Lung (tissue), 12 donors: ENCODE data around the gene MAPKAPK3. TPM values are rescaled to one million over a fixed set of nuclear protein-coding genes. Genes with fewer than 3 reads are reported as not detected.

Experiments
- ATAC-seq: fragments of 200-7000 bp; cut with Tn5 transposase; one replicate; pipeline ENCODE4 v1.9.1; 2020; ENCODE audit warnings: moderate number of reproducible peaks; ENCODE audit not compliant: insufficient read depth, low FRiP score
- DNase-seq, 3 donors: peaks; one replicate each; pipeline ENCODE4 v3.0.0-alpha.2; 2013 to 2017
- H3K27ac ChIP-seq, 2 donors: one replicate each; pipeline ENCODE4 v1.5.1; 2013; ENCODE audit warnings: mild to moderate bottlenecking in 2 of 2, moderate library complexity in 2 of 2, control low read depth in 1 of 2, inconsistent platforms in 1 of 2, low read depth in 1 of 2, low read length in 1 of 2
- H3K27me3 ChIP-seq, 3 donors: one replicate each; pipeline ENCODE4 v1.5.1; 2013; ENCODE audit warnings: low read length in 2 of 3; ENCODE audit not compliant: control insufficient read depth in 3 of 3, insufficient read depth in 3 of 3
- H3K36me3 ChIP-seq, 4 donors: one replicate each; pipeline ENCODE4 v1.5.1; 2013; ENCODE audit warnings: low read length in 4 of 4, mild to moderate bottlenecking in 1 of 4, moderate library complexity in 1 of 4; ENCODE audit not compliant: control insufficient read depth in 4 of 4, insufficient read depth in 4 of 4
- H3K4me1 ChIP-seq, 5 donors: one replicate each; pipeline ENCODE4 v1.5.1; 2013; ENCODE audit warnings: low read length in 5 of 5, mild to moderate bottlenecking in 2 of 5, moderate library complexity in 1 of 5; ENCODE audit not compliant: control insufficient read depth in 5 of 5, insufficient read depth in 5 of 5
- H3K4me3 ChIP-seq: one replicate; pipeline ENCODE4 v1.5.1; 2013; ENCODE audit warnings: mild to moderate bottlenecking, control low read depth, moderate library complexity
- H3K9ac ChIP-seq, 2 donors: one replicate each; pipeline ENCODE4 v1.5.1; 2013; ENCODE audit warnings: low read length in 2 of 2, control low read depth in 1 of 2; ENCODE audit not compliant: insufficient read depth in 1 of 2
- H3K9me3 ChIP-seq, 4 donors: one replicate each; pipeline ENCODE4 v1.5.1; 2013; ENCODE audit warnings: low read length in 3 of 4, mild to moderate bottlenecking in 1 of 4, moderate library complexity in 1 of 4; ENCODE audit not compliant: control insufficient read depth in 4 of 4, insufficient read depth in 3 of 4
- CTCF ChIP-seq: IDR thresholded peaks from 2 replicates; pipeline ENCODE4 v1.5.1; 2012; ENCODE audit warnings: mild to moderate bottlenecking; ENCODE audit errors: control extremely low read depth, extremely low read depth
- WGBS, 2 donors: extraction: QIAGEN DNeasy Blood & Tissue Kit; methylation state at CpG; one replicate each; pipeline ENCODE4 v1.1.7; 2013; 5-methylcytosine and 5-hydroxymethylcytosine counted together
- polyA plus RNA-seq, 2 donors: library from polyadenylated mRNA; stranded (reverse); fragments of 200-250 nt; gene quantifications; one replicate each; pipeline ENCODE4 v1.2.1, GENCODE V29; 2013
- total RNA-seq, 2 donors: library from RNA; depleted of rRNA in 1 of 2; stranded (reverse); fragments of >200 nt in 1 of 2; gene quantifications; one replicate each; pipeline ENCODE4 v1.2.1, GENCODE V29; 2014 to 2021
- donor health status: control.
- donor health status: control.
- donor health status: Bipolar disorder and iron deficiency.
- donor health status: healthy.
- donor health status: DM: yes; HTN: yes; CAD: no.

Gene MAPKAPK3
- total and polyA plus RNA-seq, 4 donors: 23.6 to 96.1 (median 71.4) TPM

- DNase-seq: no peak
- Histone ChIP-seq H3K27ac (peak overlapping the region; percentile 89 to 93), H3K36me3 (peaks cover 6 to 39% (median 31%) of the 10 kb centered on the region in 4 donors), H3K4me1 (peaks cover 6 to 51% (median 37%) of the 10 kb centered on the region in 5 donors), H3K4me3 (peak overlapping the region; percentile 79), H3K9ac (peak overlapping the region; percentile 11 to 66), H3K27me3 (no peaks in the 10 kb centered on the region), H3K9me3 (no peaks in the 10 kb centered on the region)
- ATAC-seq: no peak
- no peak for TF ChIP-seq CTCF
- WGBS, 2 donors: 67 to 78% methylated on average over 3 of the region's 3 CpGs
Observed at GRCh38 chr3:50609763-50610085, 7.2 kb upstream of the MAPKAPK3 start.

GRCh38 chr3:50610181-50610971, 6.6 kb upstream of the MAPKAPK3 start:
- Histone ChIP-seq H3K36me3 (peaks cover 6 to 37% (median 26%) of the 10 kb centered on the region in 4 donors), H3K27ac (peak overlapping the region; percentile 89 to 93), H3K9me3 (no peaks in the 10 kb centered on the region), H3K9ac (peak overlapping the region; percentile 80 to 86), H3K27me3 (no peaks in the 10 kb centered on the region), H3K4me3 (peak overlapping the region; percentile 79), H3K4me1 (peaks cover 6 to 51% (median 34%) of the 10 kb centered on the region in 5 donors)
- DNase-seq (peak in 2 of 3 donors; percentile 31 to 46), ATAC-seq (no peak)
- no peak for TF ChIP-seq CTCF
- WGBS, 2 donors: 57 to 62% methylated on average over 6 of the region's 6 CpGs

GRCh38 chr3:50610992-50611463, 5.9 kb upstream of the MAPKAPK3 start:
- no peak for DNase-seq
- no peak for TF ChIP-seq CTCF
- Histone ChIP-seq H3K36me3 (peaks cover 6 to 31% (median 23%) of the 10 kb centered on the region in 4 donors), H3K9me3 (no peaks in the 10 kb centered on the region), H3K27me3 (no peaks in the 10 kb centered on the region), H3K27ac (peak overlapping the region; percentile 89 to 93), H3K4me1 (peaks cover 6 to 51% (median 34%) of the 10 kb centered on the region in 5 donors), H3K9ac (peak overlapping the region; percentile 80 to 86), H3K4me3 (peak overlapping the region; percentile 79)
- 5 to 6% methylated on average over 10 of the region's 10 CpGs for WGBS, 2 donors
- no peak for ATAC-seq
